GM12891 (cell line): ENCODE results near the gene CIZ1.

Experiments
- DNase-seq: peaks from one replicate; pipeline ENCODE4 v3.0.0; 2011; ENCODE audit warnings: low spot score; ENCODE audit not compliant: insufficient read length
- FAIRE-seq: peaks from 2 replicates; lab custom pipeline; 2011; peaks lifted over from hg19 to GRCh38; lab: Jason Lieb, UNC
- PAX5 ChIP-seq: IDR thresholded peaks from 2 replicates; pipeline ENCODE4 v1.6.1; 2011; ENCODE audit warnings: low read length, moderate library complexity, mild to moderate bottlenecking; ENCODE audit not compliant: insufficient read depth, severe bottlenecking
- POLR2A ChIP-seq: IDR thresholded peaks from 2 replicates; pipeline ENCODE4 v1.6.1; 2011; ENCODE audit warnings: low read depth, low read length, control low read depth
- POLR2AphosphoS5 ChIP-seq: IDR thresholded peaks from 2 replicates; pipeline ENCODE4 v1.6.1; 2011; ENCODE audit warnings: low read depth, low read length, control low read depth
- POU2F2 ChIP-seq: IDR thresholded peaks from 2 replicates; pipeline ENCODE4 v1.6.1; 2011; ENCODE audit warnings: low read depth, mild to moderate bottlenecking, control low read depth, low read length, moderate library complexity
- SPI1 ChIP-seq: IDR thresholded peaks from 2 replicates; pipeline ENCODE4 v1.6.1; 2011; ENCODE audit warnings: low read depth, low read length, control low read depth
- TAF1 ChIP-seq: IDR thresholded peaks from 2 replicates; pipeline ENCODE4 v1.6.1; 2011; ENCODE audit warnings: low read depth, low read length, control low read depth

The CIZ1 gene

DNA sequence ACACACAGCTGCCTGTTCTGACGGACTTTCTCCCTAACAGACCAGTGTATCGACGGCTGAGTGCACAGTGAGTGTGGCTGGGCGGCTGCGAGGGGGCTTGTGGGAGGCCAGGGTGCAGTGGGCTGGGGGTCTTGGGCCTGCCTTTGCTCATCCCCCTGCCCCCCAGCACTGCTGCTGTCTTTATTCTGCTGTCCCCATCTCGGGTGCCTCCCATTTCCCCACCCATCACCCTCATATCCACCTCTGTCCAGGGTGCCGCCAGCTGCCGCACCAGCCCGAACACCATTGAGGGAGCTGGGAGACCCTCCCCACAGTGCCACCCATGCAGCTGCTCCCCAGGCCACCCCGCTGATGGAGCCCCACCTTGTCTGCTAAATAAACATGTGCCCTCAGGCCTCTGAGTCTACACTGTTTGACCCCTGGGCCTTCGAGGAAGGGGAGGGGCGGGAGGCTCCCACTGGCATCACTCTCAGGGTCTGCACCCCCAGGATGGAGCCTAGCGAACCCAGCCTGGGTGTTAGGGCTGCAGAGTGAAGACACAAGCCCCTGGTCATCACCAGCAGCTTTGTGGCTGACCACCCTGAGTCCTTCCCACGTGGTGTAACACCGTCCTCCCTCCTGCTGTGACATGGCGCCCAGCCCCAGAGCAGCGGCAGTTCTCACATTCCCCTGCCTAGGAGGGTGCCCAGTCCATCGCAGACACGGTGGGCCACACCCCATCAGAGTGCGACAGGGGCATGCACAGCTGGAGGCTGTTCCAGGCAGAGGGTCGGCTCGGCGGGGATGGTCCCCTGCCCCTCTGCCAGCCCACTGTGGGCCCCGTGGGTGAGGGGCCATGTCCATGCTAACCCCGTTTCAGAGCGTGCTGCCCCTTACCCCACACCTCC is 38.1 kb downstream of the CIZ1 start:
- peak; percentile 3 for DNase-seq
- TF ChIP-seq TAF1, result no peak
- no peak for TF ChIP-seq POLR2AphosphoS5
- TF ChIP-seq POLR2A, result no peak
- TF ChIP-seq POU2F2, result no peak
- no peak for TF ChIP-seq SPI1
- no peak for TF ChIP-seq PAX5
- no peak for FAIRE-seq

DNA sequence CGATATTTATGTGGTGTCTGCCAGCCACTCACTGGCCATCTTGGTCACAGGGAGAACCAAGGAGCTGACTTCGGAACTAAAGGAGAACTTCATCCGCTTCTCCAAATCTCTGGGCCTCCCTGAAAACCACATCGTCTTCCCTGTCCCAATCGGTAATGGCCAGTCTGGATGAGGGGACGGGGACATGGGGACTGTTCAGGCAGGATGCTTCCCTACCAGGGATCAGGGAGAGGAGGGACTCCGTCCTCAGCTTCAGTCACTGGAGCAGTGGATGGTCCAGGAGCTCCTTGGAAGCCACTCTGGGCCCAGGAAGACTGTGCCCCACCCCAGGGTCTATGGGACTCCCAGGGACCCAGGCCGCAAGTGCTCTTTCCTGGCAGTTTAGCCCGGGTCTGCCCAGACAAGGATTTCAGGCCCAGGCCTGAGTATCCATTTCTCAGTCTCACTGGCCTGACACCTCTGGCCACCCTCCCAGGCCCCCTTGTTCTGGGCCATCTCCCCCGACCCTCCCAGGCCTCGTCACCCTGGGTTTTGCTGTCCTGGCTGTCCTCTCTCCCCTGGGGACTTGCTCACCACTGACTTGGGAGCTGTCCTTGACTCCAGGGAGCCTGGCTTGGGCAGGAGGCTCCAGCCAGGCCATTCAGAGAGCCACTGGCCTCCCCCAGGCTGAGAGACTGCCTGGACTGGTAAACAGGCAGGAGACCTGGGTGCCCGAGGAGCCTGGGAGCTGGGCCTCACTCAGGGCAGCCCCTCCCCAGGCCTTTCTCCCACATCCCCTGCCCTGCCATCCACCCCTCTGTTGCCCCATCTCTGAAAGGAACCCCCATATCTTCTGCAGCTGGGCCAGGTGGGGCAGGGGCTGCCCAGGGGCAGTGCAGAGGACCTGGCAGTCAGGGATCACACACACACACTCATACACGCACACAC is 39.0 kb downstream of the CIZ1 start:
- no peak for TF ChIP-seq POLR2AphosphoS5
- no peak for TF ChIP-seq SPI1
- TF ChIP-seq POU2F2, result no peak
- DNase-seq (peak; percentile 7), FAIRE-seq (no peak)

DNA sequence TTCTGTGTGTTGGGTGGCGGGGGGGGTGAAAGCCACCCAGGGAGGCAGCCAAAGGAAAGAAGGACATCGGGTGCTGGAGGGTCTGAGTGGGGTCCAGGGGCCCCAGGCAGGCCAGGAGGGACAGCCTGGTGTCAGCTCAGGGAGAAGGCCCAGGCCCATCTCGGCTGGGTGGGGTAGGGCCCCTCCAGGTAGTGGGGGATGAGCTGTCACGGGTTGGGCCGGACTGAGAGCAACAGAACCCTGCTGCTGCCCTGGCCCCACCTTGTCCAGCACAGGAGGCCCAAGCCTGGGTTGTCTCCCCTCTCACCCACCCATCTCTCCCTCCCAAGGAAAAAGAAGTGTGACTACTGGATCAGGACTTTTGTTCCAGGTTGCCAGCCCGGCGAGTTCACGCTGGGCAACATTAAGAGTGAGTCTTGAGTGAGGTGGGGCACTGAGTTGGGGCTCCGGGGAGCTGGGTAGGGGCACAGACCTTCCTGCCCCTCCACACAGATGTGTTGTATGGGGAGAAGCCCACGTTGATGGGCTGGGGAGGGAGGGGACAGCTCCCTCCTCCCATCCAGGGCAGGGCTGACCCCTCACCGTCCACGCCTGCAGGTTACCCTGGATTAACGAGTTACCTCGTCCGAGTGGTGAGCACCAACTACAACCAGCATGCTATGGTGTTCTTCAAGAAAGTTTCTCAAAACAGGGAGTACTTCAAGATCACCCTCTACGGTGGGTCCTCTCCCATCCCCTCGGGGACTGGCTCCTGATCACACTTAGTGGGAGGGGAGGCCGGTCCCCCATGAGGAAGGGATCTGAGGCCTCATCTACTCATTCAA is 39.9 kb downstream of the CIZ1 start:
- DNase-seq (peak; percentile 6), FAIRE-seq (no peak)
- TF ChIP-seq POU2F2, result no peak
- TF ChIP-seq SPI1, result no peak
- no peak for TF ChIP-seq POLR2A
- TF ChIP-seq PAX5, result no peak
- TF ChIP-seq TAF1, result no peak
- no peak for TF ChIP-seq POLR2AphosphoS5

DNA sequence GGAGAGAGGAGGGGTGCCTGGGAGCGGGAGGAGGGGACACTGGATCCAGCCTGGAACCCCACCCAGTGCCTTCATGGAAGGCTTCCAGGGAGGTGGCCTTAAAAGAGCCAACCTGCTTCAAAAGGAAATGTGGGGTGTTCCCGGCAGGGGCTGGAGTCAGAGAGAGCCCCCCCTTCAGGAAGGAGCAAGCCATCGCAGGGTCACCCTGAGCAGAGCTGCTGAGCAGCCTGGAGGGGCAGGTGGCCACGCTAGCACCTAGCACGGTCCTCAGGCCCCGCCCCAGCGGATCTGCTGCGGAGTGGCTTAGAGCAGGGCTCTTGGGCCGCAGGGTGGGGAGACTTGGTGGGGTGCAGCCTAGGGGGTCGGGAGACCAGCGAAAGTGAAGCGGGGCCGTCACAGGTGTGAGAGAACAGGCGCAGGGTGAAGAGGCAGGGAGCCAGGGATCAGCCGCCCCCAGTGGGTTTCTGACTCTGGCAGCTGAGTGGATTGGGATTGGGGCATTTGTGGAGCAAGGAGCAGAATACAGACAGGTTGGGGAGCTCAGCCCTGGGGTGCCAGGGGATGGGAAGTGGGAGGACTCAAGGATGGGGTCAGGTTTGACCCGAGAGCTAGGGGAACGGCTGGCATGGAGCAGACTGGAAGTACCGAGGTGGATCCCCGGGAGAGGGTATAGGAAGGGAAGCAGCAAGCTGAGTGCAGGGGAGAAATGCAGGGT is 40.6 kb downstream of the CIZ1 start:
- DNase-seq, result peak; percentile 60
- no peak for FAIRE-seq
- no peak for TF ChIP-seq SPI1
- no peak for TF ChIP-seq POU2F2
- TF ChIP-seq TAF1, result no peak
- TF ChIP-seq POLR2AphosphoS5, result no peak
- TF ChIP-seq PAX5, result no peak
- no peak for TF ChIP-seq POLR2A

DNA sequence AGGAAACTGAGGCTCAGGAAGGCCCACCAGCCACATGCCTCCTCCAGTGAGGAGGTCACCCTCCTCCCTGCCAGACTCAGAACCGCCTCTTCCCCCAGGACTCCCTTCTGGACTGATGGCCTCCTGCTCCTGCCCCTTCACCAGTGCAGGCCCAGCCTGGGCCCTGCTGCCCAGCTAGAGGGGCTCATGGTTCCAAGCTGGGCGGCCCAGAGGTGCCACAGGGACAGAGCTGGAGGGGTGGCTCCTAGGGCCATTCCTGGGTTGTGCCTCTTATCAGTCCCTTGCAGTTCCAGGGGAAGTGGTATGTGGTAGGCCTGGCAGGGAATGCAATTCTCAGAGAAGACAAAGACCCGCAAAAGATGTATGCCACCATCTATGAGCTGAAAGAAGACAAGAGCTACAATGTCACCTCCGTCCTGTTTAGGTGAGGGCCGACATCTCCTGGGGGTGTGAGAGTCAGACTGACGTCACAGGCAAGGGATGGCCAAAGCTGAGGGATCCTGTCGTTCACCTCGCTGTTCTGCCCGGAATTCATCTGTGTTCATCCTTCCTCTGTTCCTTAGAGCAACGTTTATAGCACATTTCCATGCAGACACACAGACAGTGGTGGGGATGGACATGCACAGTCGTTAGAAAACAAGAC is 41.3 kb downstream of the CIZ1 start:
- FAIRE-seq (no peak), DNase-seq (peak; percentile 11)
- TF ChIP-seq POU2F2 (no peak), SPI1 (no peak), TAF1 (no peak), POLR2AphosphoS5 (no peak), POLR2A (no peak)

DNA sequence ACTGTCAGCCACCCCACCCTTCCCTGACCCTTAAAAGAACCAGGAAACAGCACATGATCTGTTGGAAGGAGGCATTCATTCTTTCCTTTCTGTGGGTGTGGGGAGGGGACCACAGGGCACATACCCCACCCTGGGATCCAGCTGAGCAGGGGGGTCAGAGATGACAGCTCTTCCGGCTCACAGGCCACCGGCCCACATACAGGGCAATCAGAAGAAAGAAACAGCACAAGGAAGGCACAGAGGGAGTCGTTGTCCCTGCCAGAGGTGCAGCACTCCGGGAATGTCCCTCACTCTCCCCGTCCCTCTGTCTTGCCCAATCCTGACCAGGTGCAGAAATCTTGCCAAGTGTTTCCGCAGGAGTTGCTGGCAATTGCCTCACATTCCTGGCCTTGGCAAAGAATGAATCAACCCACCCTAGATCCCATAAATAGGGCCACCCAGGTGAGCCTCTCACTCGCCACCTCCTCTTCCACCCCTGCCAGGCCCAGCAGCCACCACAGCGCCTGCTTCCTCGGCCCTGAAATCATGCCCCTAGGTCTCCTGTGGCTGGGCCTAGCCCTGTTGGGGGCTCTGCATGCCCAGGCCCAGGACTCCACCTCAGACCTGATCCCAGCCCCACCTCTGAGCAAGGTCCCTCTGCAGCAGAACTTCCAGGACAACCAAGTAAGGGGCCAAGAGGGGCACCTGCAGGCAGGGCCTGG is 42.2 kb downstream of the CIZ1 start, which contains the start of gene LCN2:
Gene LCN2, plus strand, starts transcription at position 453 of the 701 bp plus-strand sequence. Its CDS starts 73 bp downstream, at position 526.
- DNase-seq, result peak; percentile 12
- no peak for FAIRE-seq
- TF ChIP-seq PAX5, result no peak

DNA sequence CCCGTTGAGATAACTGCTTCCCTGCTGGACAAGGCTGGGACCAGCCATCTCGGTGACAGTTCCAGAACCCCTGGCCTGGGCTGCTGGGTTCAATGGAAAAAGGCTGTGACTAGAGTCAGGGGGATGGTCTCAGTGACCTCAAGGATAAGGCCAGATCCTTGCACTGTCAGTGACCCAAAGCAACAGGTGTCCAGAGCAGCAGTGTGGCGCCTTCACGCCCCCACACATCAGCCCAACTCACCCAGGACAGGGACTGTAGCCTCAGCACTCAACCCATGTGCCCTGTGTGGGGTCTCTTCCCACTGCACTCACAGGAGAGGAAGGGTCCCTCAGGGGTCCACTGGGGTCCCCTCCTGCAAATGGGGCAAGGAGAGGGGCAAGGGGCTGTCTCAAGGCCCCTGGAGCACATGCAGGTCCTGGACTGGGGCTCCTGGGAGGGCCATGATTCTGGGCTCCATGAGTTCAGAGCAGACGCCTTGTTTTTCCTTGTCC is 42.8 kb downstream of the CIZ1 start:
- no peak for DNase-seq
- FAIRE-seq, result no peak
- TF ChIP-seq PAX5 (no peak), POLR2AphosphoS5 (no peak), POU2F2 (no peak), POLR2A (no peak), SPI1 (no peak), TAF1 (no peak)

DNA sequence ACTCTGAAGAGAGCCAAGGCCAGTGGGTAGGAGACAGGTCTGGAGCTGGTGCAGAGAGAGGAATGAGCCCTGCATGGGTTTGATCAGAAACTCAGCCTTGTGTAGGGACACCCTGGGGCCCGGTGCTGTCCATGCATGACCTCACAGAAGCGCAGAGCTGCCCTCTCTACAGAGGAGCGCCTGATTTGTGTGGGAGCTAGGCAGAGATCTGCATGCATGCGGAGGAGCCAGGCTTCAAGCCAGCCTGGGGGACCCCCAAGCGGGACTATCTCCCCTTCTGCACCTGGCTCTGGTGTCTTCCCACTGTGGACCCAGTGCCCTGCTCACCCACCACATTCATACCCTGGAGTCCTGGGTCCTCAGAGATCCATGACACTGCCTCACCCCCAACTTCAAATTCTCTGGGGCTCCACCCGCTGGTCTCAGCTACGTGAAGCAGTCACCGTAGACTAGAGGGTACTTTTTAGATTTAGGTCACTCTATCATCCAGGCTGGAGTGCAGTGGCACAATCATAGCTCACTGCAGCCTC is 44.7 kb downstream of the CIZ1 start:
- TF ChIP-seq POLR2AphosphoS5, result no peak
- no peak for TF ChIP-seq POLR2A
- TF ChIP-seq PAX5, result no peak
- no peak for TF ChIP-seq SPI1
- no peak for TF ChIP-seq POU2F2
- no peak for TF ChIP-seq TAF1
- FAIRE-seq, result no peak

More for the DNA sequence above, 44.7 kb downstream of the CIZ1 start:
- DNase-seq, result no peak
